ENCODE measurements around the gene KCNK15. TPM values are rescaled to one million over a fixed set of nuclear protein-coding genes. Genes with fewer than 3 reads are reported as not detected.

KCNK15 gene
- total RNA-seq, 6 experiments from 2014 or later: 0.07 to 0.28 (median 0.21) TPM; not detected in 1

- H3K27me3 Mint-ChIP-seq (ENCODE audit: insufficient read depth): no peaks in the 10 kb centered on the region
- no peak overlapping the region for H3K4me3 Mint-ChIP-seq
- H3K27ac Mint-ChIP-seq: peak overlapping the region; percentile 90
- no peak for DNase-seq
- peaks cover 35% of the 10 kb centered on the region for H3K4me1 Mint-ChIP-seq (ENCODE audit: low read depth)
- no peak for TF ChIP-seq CTCF (IDR thresholded peaks at IDR 0.05)
- H3K36me3 Mint-ChIP-seq (ENCODE audit: low read depth): no peaks in the 10 kb centered on the region
- H3K9me3 Mint-ChIP-seq: no peaks in the 10 kb centered on the region
These were observed 23.9 kb upstream of the KCNK15 start for GRCh38 chr20:44721785-44722054.

GRCh38 chr20:44722990-44723389, 22.7 kb upstream of the KCNK15 start:
- no peak for DNase-seq
- Mint-ChIP-seq H3K9me3 (no peaks in the 10 kb centered on the region), H3K4me1 (ENCODE audit: low read depth) (peaks cover 32% of the 10 kb centered on the region), H3K27ac (no peak overlapping the region), H3K4me3 (no peak overlapping the region), H3K27me3 (ENCODE audit: insufficient read depth) (no peaks in the 10 kb centered on the region), H3K36me3 (ENCODE audit: low read depth) (no peaks in the 10 kb centered on the region)
- no peak for TF ChIP-seq CTCF (IDR thresholded peaks at IDR 0.05)

DNA sequence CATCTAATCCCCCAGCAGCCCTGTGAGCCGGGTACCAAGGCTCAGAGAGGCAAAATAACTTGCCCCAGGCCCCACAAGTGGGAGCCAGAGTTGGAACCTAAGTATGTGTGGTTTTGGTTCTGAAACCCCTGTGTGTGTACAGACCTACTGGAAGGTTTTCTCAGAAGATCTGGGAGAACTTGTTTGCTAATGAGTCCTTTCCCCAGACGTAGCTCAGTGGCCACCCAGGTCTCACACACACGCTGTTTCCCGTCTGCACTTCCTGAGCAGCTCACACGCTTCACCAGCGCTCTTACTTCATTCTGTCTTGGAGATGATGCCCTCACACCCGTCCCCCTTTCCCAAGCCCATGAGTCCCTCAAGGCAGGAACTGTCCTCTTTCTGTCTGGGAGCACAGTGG, 22.3 kb upstream of the KCNK15 start:
- no peak for DNase-seq
- Mint-ChIP-seq H3K36me3 (ENCODE audit: low read depth) (no peaks in the 10 kb centered on the region), H3K27me3 (ENCODE audit: insufficient read depth) (no peaks in the 10 kb centered on the region), H3K27ac (no peak overlapping the region), H3K4me3 (no peak overlapping the region), H3K4me1 (ENCODE audit: low read depth) (peaks cover 33% of the 10 kb centered on the region), H3K9me3 (no peaks in the 10 kb centered on the region)
- no peak for TF ChIP-seq CTCF (IDR thresholded peaks at IDR 0.05)

GRCh38 chr20:44723798-44724362, 21.8 kb upstream of the KCNK15 start:
- Mint-ChIP-seq H3K4me3 (no peak overlapping the region), H3K9me3 (no peaks in the 10 kb centered on the region), H3K36me3 (ENCODE audit: low read depth) (no peaks in the 10 kb centered on the region), H3K4me1 (ENCODE audit: low read depth) (peaks cover 38% of the 10 kb centered on the region), H3K27me3 (ENCODE audit: insufficient read depth) (no peaks in the 10 kb centered on the region), H3K27ac (no peak overlapping the region)
- no peak for DNase-seq
- TF ChIP-seq CTCF (IDR thresholded peaks at IDR 0.05): no peak

- Mint-ChIP-seq H3K4me1 (ENCODE audit: low read depth) (peaks cover 45% of the 10 kb centered on the region), H3K9me3 (no peaks in the 10 kb centered on the region)
These were observed 21.1 kb upstream of the KCNK15 start for GRCh38 chr20:44724423-44725091.

More at GRCh38 chr20:44724423-44725091, 21.1 kb upstream of the KCNK15 start:
- Mint-ChIP-seq H3K36me3 (ENCODE audit: low read depth) (no peaks in the 10 kb centered on the region), H3K4me3 (no peak overlapping the region), H3K27me3 (ENCODE audit: insufficient read depth) (no peaks in the 10 kb centered on the region), H3K27ac (no peak overlapping the region)
- DNase-seq: no peak
- TF ChIP-seq CTCF (IDR thresholded peaks at IDR 0.05): no peak

All from HFFc6 (cell line).